Smooth muscle cell (in vitro differentiated cells): ENCODE data around the gene DLL1. TPM values are rescaled to one million over a fixed set of nuclear protein-coding genes. Genes with fewer than 3 reads are reported as not detected.

Experiments
- DNase-seq: peaks from one replicate; lab custom pipeline; 2025; ENCODE audit not compliant: unreplicated experiment; lab: John Stamatoyannopoulos, UW
- H2AFZ ChIP-seq: fragments of 200-600 bp; sonication (generic); 2 replicates; pipeline ENCODE4 v1.6.0; 2016; ENCODE audit warnings: antibody characterized with exemption, low read depth, mild to moderate bottlenecking
- H3F3A ChIP-seq: fragments of 200-600 bp; sonication (generic); 2 replicates; pipeline ENCODE4 v1.6.0; 2017; ENCODE audit warnings: antibody characterized with exemption, low read depth
- H3K27ac ChIP-seq: fragments of 200-600 bp; sonication (generic); 2 replicates; pipeline ENCODE4 v1.5.1; 2016; ENCODE audit warnings: low read depth, mild to moderate bottlenecking
- H3K27me3 ChIP-seq: fragments of 200-600 bp; sonication (generic); 2 replicates; pipeline ENCODE4 v1.6.1; 2016; ENCODE audit warnings: low read depth, mild to moderate bottlenecking
- H3K36me3 ChIP-seq: fragments of 200-600 bp; sonication (generic); 2 replicates; pipeline ENCODE4 v1.5.1; 2016; ENCODE audit warnings: low read depth
- H3K4me1 ChIP-seq: fragments of 200-600 bp; sonication (generic); 2 replicates; pipeline ENCODE4 v1.5.1; 2016; ENCODE audit warnings: low read depth
- H3K4me2 ChIP-seq: fragments of 200-600 bp; sonication (generic); 2 replicates; pipeline ENCODE4 v1.6.0; 2016; ENCODE audit warnings: mild to moderate bottlenecking
- H3K4me3 ChIP-seq: fragments of 200-600 bp; sonication (generic); 2 replicates; pipeline ENCODE4 v1.5.1; 2016; ENCODE audit warnings: mild to moderate bottlenecking
- H3K79me2 ChIP-seq: fragments of 200-600 bp; sonication (generic); 2 replicates; pipeline ENCODE4 v1.6.0; 2016; ENCODE audit warnings: low read depth, mild to moderate bottlenecking
- H3K9ac ChIP-seq: fragments of 200-600 bp; sonication (generic); 2 replicates; pipeline ENCODE4 v1.6.0; 2016; ENCODE audit warnings: low read depth
- H3K9me3 ChIP-seq: fragments of 200-600 bp; sonication (generic); replicated peaks from 2 replicates; pipeline ENCODE4 v1.5.1; 2016; ENCODE audit warnings: low read depth
- H4K20me1 ChIP-seq: fragments of 200-600 bp; sonication (generic); 2 replicates; pipeline ENCODE4 v1.6.0; 2016; ENCODE audit warnings: low read depth
- WGBS: methylation state at CpG from one replicate; pipeline ENCODE4 v1.1.7; 2016; ENCODE audit warnings: low lambda C conversion rate; 5-methylcytosine and 5-hydroxymethylcytosine counted together
- polyA plus RNA-seq: library from polyadenylated mRNA; unstranded; fragments of >200 nt; fragmentation: Nextera tagmentation; extraction: Ambion mirVana; gene quantifications from 2 replicates; pipeline ENCODE4 v1.2.1, GENCODE V29; 2016
- total RNA-seq: library from RNA; depleted of rRNA; stranded (reverse); fragments of >200 nt; gene quantifications from 2 replicates; pipeline ENCODE4 v1.2.3, GENCODE V29; 2014
- TF ChIP-seq, protein P1 (sequence below): fragments of 200-600 bp; sonication (generic); IDR thresholded peaks from 2 replicates; pipeline ENCODE4 v1.5.1; 2017; ENCODE audit warnings: borderline replicate concordance, mild to moderate bottlenecking, antibody characterized with exemption; ENCODE audit not compliant: insufficient read depth, poor library complexity, severe bottlenecking

DLL1 gene
- total and polyA plus RNA-seq, 2 experiments from 2014 or later: 0.36 to 0.70 TPM

DNA sequence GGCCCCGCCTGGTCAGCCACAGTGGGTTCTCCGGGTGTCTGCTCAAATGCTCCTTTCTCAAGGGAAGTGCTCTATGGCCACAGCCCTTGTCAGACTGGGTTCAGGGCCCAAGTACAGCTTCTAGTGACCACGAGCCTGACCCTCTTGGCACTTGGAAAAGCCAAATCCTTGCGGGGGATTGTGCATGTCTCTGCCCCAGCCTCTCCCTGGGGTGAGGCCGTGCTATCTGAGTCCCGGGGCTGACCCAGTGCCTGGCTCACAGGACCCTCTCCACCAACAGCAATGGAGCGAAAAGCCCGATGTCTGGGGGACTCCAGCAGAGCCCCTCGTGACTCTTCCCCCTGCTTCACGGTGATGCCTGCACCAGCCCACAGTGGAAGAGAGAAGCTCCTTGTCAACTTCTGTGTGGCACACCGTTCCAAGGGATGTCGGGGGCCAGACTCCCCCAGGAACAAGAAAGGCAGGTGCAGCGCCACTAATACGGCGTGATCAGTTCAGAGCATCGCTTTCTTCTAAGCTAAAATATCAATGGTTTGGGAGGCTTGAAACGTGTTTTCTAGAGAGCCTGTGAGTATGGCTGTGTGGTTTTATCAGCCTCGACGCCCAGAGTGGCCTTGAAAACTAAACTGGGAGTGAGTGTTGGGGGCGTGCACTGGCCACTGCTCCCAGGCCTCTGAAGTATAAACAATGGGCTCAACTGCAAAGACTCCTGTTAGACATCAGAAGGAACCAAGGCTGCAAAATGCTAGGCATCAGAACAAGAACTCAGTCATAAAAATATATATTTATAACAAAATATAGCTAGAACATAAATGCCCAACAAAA is 51.9 kb downstream of the DLL1 start:
- Histone ChIP-seq H3K27me3 (no peaks in the 10 kb centered on the region), H3K9ac (no peak overlapping the region), H3F3A (no peaks in the 10 kb centered on the region), H3K9me3 (no peaks in the 10 kb centered on the region), H3K4me2 (no peak overlapping the region), H3K27ac (no peak overlapping the region), H3K79me2 (no peaks in the 10 kb centered on the region), H3K4me3 (no peak overlapping the region), H2AFZ (no peak overlapping the region), H3K36me3 (no peaks in the 10 kb centered on the region), H3K4me1 (peaks cover 27% of the 10 kb centered on the region), H4K20me1 (no peaks in the 10 kb centered on the region)
- TF ChIP-seq, protein P1, sequence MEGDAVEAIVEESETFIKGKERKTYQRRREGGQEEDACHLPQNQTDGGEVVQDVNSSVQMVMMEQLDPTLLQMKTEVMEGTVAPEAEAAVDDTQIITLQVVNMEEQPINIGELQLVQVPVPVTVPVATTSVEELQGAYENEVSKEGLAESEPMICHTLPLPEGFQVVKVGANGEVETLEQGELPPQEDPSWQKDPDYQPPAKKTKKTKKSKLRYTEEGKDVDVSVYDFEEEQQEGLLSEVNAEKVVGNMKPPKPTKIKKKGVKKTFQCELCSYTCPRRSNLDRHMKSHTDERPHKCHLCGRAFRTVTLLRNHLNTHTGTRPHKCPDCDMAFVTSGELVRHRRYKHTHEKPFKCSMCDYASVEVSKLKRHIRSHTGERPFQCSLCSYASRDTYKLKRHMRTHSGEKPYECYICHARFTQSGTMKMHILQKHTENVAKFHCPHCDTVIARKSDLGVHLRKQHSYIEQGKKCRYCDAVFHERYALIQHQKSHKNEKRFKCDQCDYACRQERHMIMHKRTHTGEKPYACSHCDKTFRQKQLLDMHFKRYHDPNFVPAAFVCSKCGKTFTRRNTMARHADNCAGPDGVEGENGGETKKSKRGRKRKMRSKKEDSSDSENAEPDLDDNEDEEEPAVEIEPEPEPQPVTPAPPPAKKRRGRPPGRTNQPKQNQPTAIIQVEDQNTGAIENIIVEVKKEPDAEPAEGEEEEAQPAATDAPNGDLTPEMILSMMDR: no peak
- no peak for DNase-seq
- 84% methylated on average over 20 of the region's 20 CpGs for WGBS

DNA sequence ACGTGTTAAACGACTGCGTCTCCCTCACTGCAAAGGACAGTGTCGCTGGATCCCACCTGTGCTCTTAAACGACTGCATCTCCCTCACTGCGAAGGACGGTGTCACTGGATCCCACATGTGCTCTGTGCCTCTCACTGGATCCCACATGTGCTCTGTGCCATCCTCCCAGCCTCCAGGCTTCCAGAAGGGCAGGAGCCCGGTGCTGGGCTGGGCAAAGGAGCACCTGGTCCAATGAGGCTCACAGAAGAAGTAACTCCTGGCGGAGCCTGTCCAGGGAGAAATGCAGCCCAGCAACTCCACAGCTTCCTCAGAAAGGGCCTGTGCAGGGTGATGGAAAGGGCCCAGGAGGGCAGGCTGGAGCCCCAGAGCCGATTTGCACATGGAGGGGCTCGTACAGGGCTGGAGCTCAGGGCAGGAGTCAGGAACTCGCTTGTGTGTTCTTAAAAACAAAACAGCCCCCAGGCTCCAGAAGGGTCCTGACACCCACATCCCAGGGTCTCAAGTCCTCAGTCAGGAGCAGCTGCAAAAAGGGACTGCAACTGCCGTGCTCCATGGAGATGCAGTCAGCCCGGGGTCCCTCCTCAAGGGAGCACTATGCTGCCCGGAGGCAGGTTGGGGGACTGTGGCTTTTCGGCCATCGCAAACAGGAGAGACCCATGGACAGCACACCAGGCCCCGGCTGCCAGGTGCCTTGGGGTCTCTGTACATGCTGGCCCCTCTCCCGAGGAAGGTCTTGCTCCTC is 52.7 kb downstream of the DLL1 start:
- H3K4me2 ChIP-seq: no peak overlapping the region
- DNase-seq: no peak
- no peaks in the 10 kb centered on the region for H4K20me1 ChIP-seq
- H3K9ac ChIP-seq: no peak overlapping the region
- no peaks in the 10 kb centered on the region for H3K9me3 ChIP-seq
- peaks cover 21% of the 10 kb centered on the region for H3K4me1 ChIP-seq
- TF ChIP-seq, protein P1: no peak
- H3K79me2 ChIP-seq: no peaks in the 10 kb centered on the region
- WGBS: 92% methylated on average over 19 of the region's 19 CpGs
- no peaks in the 10 kb centered on the region for H3K27me3 ChIP-seq
- H2AFZ ChIP-seq: no peak overlapping the region
- no peak overlapping the region for H3K4me3 ChIP-seq
- H3K27ac ChIP-seq: no peak overlapping the region
- H3F3A ChIP-seq: no peaks in the 10 kb centered on the region
- no peaks in the 10 kb centered on the region for H3K36me3 ChIP-seq

DNA sequence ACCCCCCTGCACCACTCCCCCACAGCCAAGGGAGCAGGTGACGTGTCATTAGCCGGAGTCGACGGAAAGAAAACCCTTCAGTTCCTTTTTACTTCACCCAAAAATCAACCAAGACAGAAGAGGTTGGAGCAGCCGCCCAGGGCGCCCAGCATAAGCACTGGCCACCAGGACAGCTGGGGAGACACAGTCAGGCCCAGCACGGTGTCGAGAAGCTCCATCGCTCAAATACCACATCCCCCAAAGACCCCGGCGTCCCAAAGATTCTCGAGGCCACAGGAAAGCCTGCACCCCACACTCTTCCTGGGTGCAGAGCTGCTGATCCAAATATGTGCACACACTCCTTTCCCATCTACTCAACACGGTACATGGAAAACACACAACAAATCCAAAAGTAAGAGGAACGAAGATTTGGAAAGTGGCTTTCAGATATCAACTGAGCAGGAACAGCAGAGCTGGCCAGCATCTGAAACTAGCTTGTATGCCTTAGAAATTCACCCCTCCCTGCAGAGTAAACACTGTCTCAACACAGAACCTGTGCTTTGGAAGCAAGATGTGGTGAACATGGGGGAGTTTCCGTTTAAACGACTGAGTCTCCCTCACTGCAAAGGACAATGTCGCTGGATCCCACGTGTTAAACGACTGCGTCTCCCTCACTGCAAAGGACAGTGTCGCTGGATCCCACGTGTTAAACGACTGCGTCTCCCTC is 54.6 kb downstream of the DLL1 start:
- H3F3A ChIP-seq: no peaks in the 10 kb centered on the region
- no peak overlapping the region for H2AFZ ChIP-seq
- no peaks in the 10 kb centered on the region for H4K20me1 ChIP-seq
- TF ChIP-seq, protein P1: no peak
- H3K36me3 ChIP-seq: no peaks in the 10 kb centered on the region
- peaks cover 37% of the 10 kb centered on the region for H3K4me1 ChIP-seq
- H3K27ac ChIP-seq: no peak overlapping the region
- no peaks in the 10 kb centered on the region for H3K9me3 ChIP-seq
- H3K9ac ChIP-seq: no peak overlapping the region
- H3K4me2 ChIP-seq: no peak overlapping the region
- H3K4me3 ChIP-seq: no peak overlapping the region
- no peak for DNase-seq
- H3K79me2 ChIP-seq: no peaks in the 10 kb centered on the region
- no peaks in the 10 kb centered on the region for H3K27me3 ChIP-seq
- WGBS: 92% methylated on average over 20 of the region's 24 CpGs
